Mesenchymal stem cell (in vitro differentiated cells and primary cell): Measurements from ENCODE around the gene ST13.

ENCODE experiments used
- DNase-seq: peaks from one replicate; pipeline ENCODE4 v3.0.0-alpha.2; 2013
- H2AFZ ChIP-seq: one replicate; pipeline ENCODE4 v1.6.1; 2013; ENCODE audit warnings: low read depth, mild to moderate bottlenecking, control low read depth, inconsistent platforms, low read length, moderate library complexity
- H2AK5ac ChIP-seq: 2 replicates; pipeline ENCODE4 v1.6.1; 2013; ENCODE audit warnings: low read length, moderate library complexity, mild to moderate bottlenecking, inconsistent platforms; ENCODE audit not compliant: severe bottlenecking
- H2BK120ac ChIP-seq: one replicate; pipeline ENCODE4 v1.6.1; 2013; ENCODE audit warnings: low read depth, mild to moderate bottlenecking, inconsistent platforms, low read length, moderate library complexity
- H2BK12ac ChIP-seq, 2 experiments: one replicate each; pipeline ENCODE4 v1.6.1; 2013; ENCODE audit warnings: inconsistent platforms in 2 of 2, low read length in 2 of 2, mild to moderate bottlenecking in 2 of 2, moderate library complexity in 2 of 2, control low read depth in 1 of 2
- H2BK15ac ChIP-seq: one replicate; pipeline ENCODE4 v1.6.1; 2013; ENCODE audit warnings: mild to moderate bottlenecking, low read depth, inconsistent platforms; ENCODE audit not compliant: poor library complexity, severe bottlenecking
- H2BK5ac ChIP-seq: 2 replicates; pipeline ENCODE4 v1.6.1; 2013; ENCODE audit warnings: low read depth, mild to moderate bottlenecking, low read length, control low read depth, inconsistent platforms; ENCODE audit not compliant: poor library complexity, severe bottlenecking
- H3K14ac ChIP-seq, 2 experiments: one replicate each; pipeline ENCODE4 v1.6.1; 2013; ENCODE audit warnings: inconsistent platforms in 2 of 2, low read length in 2 of 2, control low read depth in 1 of 2, mild to moderate bottlenecking in 1 of 2, moderate library complexity in 1 of 2
- H3K18ac ChIP-seq, 2 experiments: one replicate each; pipeline ENCODE4 v1.6.1; 2013; ENCODE audit warnings: inconsistent platforms in 2 of 2, low read length in 2 of 2, control low read depth in 1 of 2, low read depth in 1 of 2, mild to moderate bottlenecking in 1 of 2
- H3K23ac ChIP-seq, 2 experiments: one replicate each; pipeline ENCODE4 v1.6.1; 2013; ENCODE audit warnings: inconsistent platforms in 2 of 2, low read length in 2 of 2, mild to moderate bottlenecking in 2 of 2, moderate library complexity in 2 of 2, control low read depth in 1 of 2
- H3K27ac ChIP-seq: 2 replicates; pipeline ENCODE4 v1.5.1; 2013; ENCODE audit warnings: mild to moderate bottlenecking, moderate library complexity, low read length, control low read depth, inconsistent platforms; ENCODE audit not compliant: poor library complexity, severe bottlenecking
- H3K27me3 ChIP-seq, 2 experiments: 2 replicates each; pipeline versions ENCODE4 v1.6.1 to v1.7.0; 2013; ENCODE audit warnings: low read length in 2 of 2, mild to moderate bottlenecking in 2 of 2, moderate library complexity in 2 of 2, control low read depth in 1 of 2, inconsistent platforms in 1 of 2; ENCODE audit not compliant: control insufficient read depth in 1 of 2, insufficient read depth in 1 of 2
- H3K36me3 ChIP-seq, 2 experiments: 2 replicates each; pipeline versions ENCODE4 v1.6.1 to v1.7.0; 2013; ENCODE audit warnings: low read length in 2 of 2, control low read depth in 1 of 2, inconsistent platforms in 1 of 2, low read depth in 1 of 2, mild to moderate bottlenecking in 1 of 2; ENCODE audit not compliant: insufficient read depth in 2 of 2, control insufficient read depth in 1 of 2
- H3K4ac ChIP-seq, 2 experiments: one replicate each; pipeline ENCODE4 v1.6.1; 2013; ENCODE audit warnings: inconsistent platforms in 2 of 2, low read length in 2 of 2, mild to moderate bottlenecking in 2 of 2, moderate library complexity in 2 of 2, control low read depth in 1 of 2, low read depth in 1 of 2
- H3K4me1 ChIP-seq: 2 replicates; pipeline ENCODE4 v1.6.1; 2013; ENCODE audit warnings: low read depth, low read length, control low read depth; ENCODE audit not compliant: control insufficient read depth, insufficient read depth
- H3K4me2 ChIP-seq: 2 replicates; pipeline ENCODE4 v1.6.1; 2013; ENCODE audit warnings: low read length, mild to moderate bottlenecking, inconsistent platforms; ENCODE audit not compliant: poor library complexity, severe bottlenecking
- H3K4me3 ChIP-seq, 2 experiments: 2 replicates each; pipeline versions ENCODE4 v1.5.1 to v1.7.0; 2013; ENCODE audit warnings: low read length in 2 of 2, mild to moderate bottlenecking in 2 of 2, control low read depth in 1 of 2, low read depth in 1 of 2; ENCODE audit not compliant: insufficient read depth in 1 of 2
- H3K79me1 ChIP-seq: replicated peaks from 2 replicates; pipeline ENCODE4 v1.6.1; 2013; ENCODE audit warnings: mild to moderate bottlenecking, control low read depth, low read length, inconsistent platforms; ENCODE audit not compliant: poor library complexity, severe bottlenecking
- H3K9ac ChIP-seq: 2 replicates; pipeline ENCODE4 v1.7.0; 2013; ENCODE audit warnings: mild to moderate bottlenecking, low read length, moderate library complexity
- H3K9me3 ChIP-seq: 2 replicates; pipeline ENCODE4 v1.7.0; 2013; ENCODE audit warnings: mild to moderate bottlenecking, low read length; ENCODE audit not compliant: control insufficient read depth
- H4K8ac ChIP-seq: one replicate; pipeline ENCODE4 v1.6.1; 2013; ENCODE audit warnings: inconsistent platforms, mild to moderate bottlenecking, low read length, moderate library complexity
- H4K91ac ChIP-seq: one replicate; pipeline ENCODE4 v1.6.1; 2013; ENCODE audit warnings: mild to moderate bottlenecking, low read length, inconsistent platforms
- WGBS: methylation state at CpG from one replicate; pipeline ENCODE4 v1.1.7; 2013; ENCODE audit warnings: mixed read lengths; 5-methylcytosine and 5-hydroxymethylcytosine counted together

Gene ST13

DNA sequence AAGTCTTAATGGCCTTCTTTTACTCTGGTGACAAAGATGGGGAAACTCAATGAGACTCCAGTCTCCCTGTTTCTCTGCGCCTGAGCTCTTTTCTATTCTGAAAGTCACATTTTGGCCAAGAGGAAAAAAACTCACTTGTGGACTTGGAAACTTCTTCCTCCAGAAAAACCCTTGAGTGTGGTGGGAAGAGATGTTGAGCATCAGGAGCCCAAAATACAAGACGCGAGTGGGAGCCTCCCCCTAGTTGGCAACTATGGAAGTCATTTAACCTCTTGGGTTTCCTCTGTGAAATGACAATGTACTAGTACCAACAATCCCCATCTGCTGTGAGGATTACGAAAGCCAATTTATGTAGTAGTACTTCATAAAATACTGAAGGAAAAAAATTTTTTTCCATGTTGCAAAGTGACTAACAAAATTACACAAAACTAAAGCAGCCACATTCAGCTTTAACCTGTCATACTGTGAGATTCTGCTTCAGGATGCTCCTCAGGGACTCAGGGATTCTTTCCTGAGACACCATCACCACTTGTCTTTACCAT, 36.8 kb downstream of the ST13 start:
- Histone ChIP-seq H3K4me3 (peak overlapping the region; percentile 33 to 85), H3K4me2 (peak overlapping the region; percentile 85), H3K23ac (no peak overlapping the region), H2BK120ac (no peak overlapping the region), H2AK5ac (no peak overlapping the region), H3K4me1 (peaks cover 8% of the 10 kb centered on the region), H2AFZ (peak overlapping the region; percentile 53), H3K36me3 (peaks cover 8 to 28% of the 10 kb centered on the region in 2 experiments), H3K18ac (no peak overlapping the region), H3K27ac (peak overlapping the region; percentile 64), H4K8ac (no peak overlapping the region), H3K27me3 (no peaks in the 10 kb centered on the region), H3K9ac (peak overlapping the region; percentile 89), H3K9me3 (no peaks in the 10 kb centered on the region), H3K14ac (no peak overlapping the region), H2BK15ac (no peak overlapping the region), H4K91ac (no peak overlapping the region), H3K79me1 (peaks cover 13% of the 10 kb centered on the region), H3K4ac (no peak overlapping the region), H2BK12ac (no peak overlapping the region), H2BK5ac (no peak overlapping the region)
- peak; percentile 64 for DNase-seq
- 0% methylated on average over 3 of the region's 4 CpGs for WGBS

DNA sequence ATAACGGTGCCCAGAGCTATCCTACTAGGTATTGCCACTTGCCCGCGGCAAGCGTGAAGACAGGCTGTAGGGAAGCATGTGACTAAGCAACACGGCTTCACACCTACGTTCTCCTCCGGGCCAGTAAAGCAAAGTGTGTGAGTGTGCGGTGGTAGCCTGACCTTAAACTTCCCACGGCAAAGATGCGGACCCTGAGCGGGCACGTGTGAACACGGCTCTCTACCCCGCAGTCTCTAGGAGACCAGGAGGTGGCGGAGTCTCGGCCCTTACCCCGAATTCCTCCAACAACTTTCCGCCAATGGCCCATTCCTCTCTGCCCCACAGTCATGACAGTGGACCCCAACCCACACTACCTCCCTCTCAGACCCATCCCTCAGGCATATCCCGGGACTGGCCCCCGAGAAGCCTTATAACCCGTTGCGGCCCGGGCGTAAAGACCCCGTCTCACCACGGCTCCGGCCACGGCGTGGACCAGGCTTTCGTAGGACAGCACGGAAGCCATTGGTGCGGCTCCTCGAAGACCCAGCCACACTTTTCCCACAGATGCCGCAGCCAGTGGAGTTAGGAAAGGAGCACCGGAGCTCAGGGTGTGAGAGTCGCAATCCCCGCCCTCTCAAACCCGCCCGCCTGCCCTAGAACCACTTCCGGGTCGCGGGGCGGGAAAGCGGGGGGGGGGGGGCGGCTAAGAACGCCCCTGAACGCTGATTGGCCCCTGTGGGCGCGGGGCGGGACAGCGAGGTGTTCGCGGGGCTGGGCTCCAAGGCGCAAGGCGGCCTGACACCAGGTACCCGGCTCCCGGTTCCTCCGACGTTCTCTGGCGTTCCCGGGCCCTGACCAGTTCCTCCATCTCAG, 37.5 kb downstream of the ST13 start, which contains the start of gene SLC25A17:
Gene SLC25A17 (minus strand): TSS at position 600 of the 852 bp plus-strand sequence. CDS start 98 bp downstream, at position 502.
- under 1% methylated on average over 44 of the region's 61 CpGs for WGBS

DNA sequence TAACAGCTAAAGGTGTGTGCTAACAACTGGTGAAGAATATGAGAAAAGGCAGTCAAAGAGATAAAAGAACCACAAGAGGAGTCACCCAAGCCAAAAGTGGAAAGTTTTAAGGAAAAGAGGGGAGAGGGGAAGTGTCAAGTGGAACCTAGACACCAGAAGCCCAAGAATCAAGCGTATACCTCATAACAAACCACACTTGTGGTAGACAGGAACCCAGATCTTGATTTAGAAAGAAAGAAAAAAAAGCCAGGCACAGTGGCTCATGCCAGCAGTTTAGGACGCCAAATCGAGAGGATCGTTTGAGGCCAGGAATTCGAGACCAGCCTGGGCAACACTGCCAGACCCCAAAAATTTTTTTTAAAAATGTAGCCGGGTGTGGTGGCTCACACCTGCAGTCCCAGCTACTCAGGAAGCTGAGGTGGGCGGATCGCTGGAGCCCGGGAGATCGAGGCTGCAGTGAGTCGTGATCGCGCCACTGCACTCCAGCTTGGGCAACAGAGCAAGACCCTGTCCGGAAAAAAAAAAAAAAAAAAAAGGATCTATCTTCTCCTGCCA, 38.2 kb downstream of the ST13 start:
- H3K9ac ChIP-seq = peak overlapping the region; percentile 89
- WGBS = 78% methylated on average over 13 of the region's 14 CpGs

More for the DNA sequence above, 37.5 kb downstream of the ST13 start, which contains the start of gene SLC25A17:
- H3K4me2 ChIP-seq = peak within 1 kb of the TSS; percentile 86
- H4K91ac ChIP-seq = peak within 1 kb of the TSS; percentile 90
- peak within 1 kb of the TSS; percentile 98 for H2AFZ ChIP-seq
- DNase-seq = peak; percentile 86
- H3K18ac ChIP-seq = peak within 1 kb of the TSS; percentile 3 to 92
- H3K9me3 ChIP-seq = no peaks in the 10 kb centered on the region
- H3K4me1 ChIP-seq = peaks cover 8% of the 10 kb centered on the region
- H3K27me3 ChIP-seq = no peaks in the 10 kb centered on the region
- H3K79me1 ChIP-seq = peaks cover 15% of the 10 kb centered on the region
- peak within 1 kb of the TSS; percentile 80 to 86 for H3K4ac ChIP-seq
- H3K4me3 ChIP-seq = peak within 1 kb of the TSS; percentile 85 to 96
- peak within 1 kb of the TSS in 1 of 2 experiments; percentile 98 for H3K14ac ChIP-seq
- H2AK5ac ChIP-seq = no peak within 1 kb of the TSS
- H3K9ac ChIP-seq = peak within 1 kb of the TSS; percentile 89
- H2BK5ac ChIP-seq = no peak within 1 kb of the TSS
- H2BK12ac ChIP-seq = peak within 1 kb of the TSS in 1 of 2 experiments; percentile 64
- no peak within 1 kb of the TSS for H3K23ac ChIP-seq
- peak within 1 kb of the TSS; percentile 94 for H2BK15ac ChIP-seq
- H4K8ac ChIP-seq = peak within 1 kb of the TSS; percentile 98
- H3K36me3 ChIP-seq = peaks cover 5 to 25% of the 10 kb centered on the region in 2 experiments
- peak within 1 kb of the TSS; percentile 64 for H3K27ac ChIP-seq
- peak within 1 kb of the TSS; percentile 75 for H2BK120ac ChIP-seq

DNA sequence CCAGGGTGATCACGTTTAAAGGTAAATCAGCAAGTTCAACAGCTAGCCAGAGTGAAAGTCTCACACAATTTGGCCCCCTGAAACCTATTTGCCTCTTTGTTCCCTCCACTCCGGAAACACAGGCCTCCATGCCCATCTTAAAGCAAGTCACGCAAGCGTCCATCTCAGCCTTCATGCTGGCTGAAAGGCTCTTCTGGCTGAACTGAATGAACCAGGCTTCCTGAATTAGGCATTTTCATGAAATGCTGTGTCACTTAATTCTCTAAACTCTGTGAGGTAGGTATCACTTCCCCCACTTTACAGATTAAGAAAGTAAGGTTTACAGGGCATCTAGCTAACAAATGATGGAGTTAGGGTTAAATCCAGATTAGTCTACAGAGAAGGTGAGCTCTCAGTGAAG, 38.7 kb downstream of the ST13 start:
- Histone ChIP-seq H2AFZ (no peak overlapping the region), H2BK15ac (no peak overlapping the region), H3K79me1 (peaks cover 16% of the 10 kb centered on the region), H2BK12ac (no peak overlapping the region), H3K4me1 (peaks cover 8% of the 10 kb centered on the region), H3K9me3 (no peaks in the 10 kb centered on the region), H3K14ac (no peak overlapping the region), H3K4me2 (no peak overlapping the region), H3K4me3 (peak overlapping the region in 1 of 2 experiments; percentile 85), H4K91ac (no peak overlapping the region), H4K8ac (no peak overlapping the region), H2BK5ac (no peak overlapping the region), H3K36me3 (peaks cover 5 to 17% of the 10 kb centered on the region in 2 experiments), H3K4ac (no peak overlapping the region), H2AK5ac (no peak overlapping the region), H3K27me3 (no peaks in the 10 kb centered on the region), H3K9ac (peak overlapping the region; percentile 89), H3K27ac (no peak overlapping the region), H3K18ac (no peak overlapping the region), H3K23ac (no peak overlapping the region), H2BK120ac (no peak overlapping the region)
- no peak for DNase-seq
- 100% methylated on average over 4 of the region's 4 CpGs for WGBS

More for the DNA sequence above, 38.2 kb downstream of the ST13 start:
- Histone ChIP-seq H3K4me1 (peaks cover 8% of the 10 kb centered on the region), H4K91ac (no peak overlapping the region), H2BK120ac (no peak overlapping the region), H3K23ac (no peak overlapping the region), H3K14ac (no peak overlapping the region), H4K8ac (no peak overlapping the region), H3K79me1 (peaks cover 16% of the 10 kb centered on the region), H2BK15ac (no peak overlapping the region), H3K4me2 (peak overlapping the region; percentile 86), H2AFZ (no peak overlapping the region), H2BK12ac (no peak overlapping the region), H2BK5ac (no peak overlapping the region), H3K36me3 (peaks cover 5 to 20% of the 10 kb centered on the region in 2 experiments), H3K4ac (no peak overlapping the region), H3K9me3 (no peaks in the 10 kb centered on the region), H3K27ac (no peak overlapping the region), H3K4me3 (peak overlapping the region; percentile 85 to 96), H3K27me3 (no peaks in the 10 kb centered on the region), H2AK5ac (no peak overlapping the region), H3K18ac (no peak overlapping the region)
- DNase-seq = no peak
